Subcutaneous adipose tissue (tissue), 4 donors: ENCODE results near the gene CRNN. TPM values are rescaled to one million over a fixed set of nuclear protein-coding genes. Genes with fewer than 3 reads are reported as not detected.

Experiments used
- CTCF ChIP-seq: fragments of 450-650 bp; IDR thresholded peaks from one replicate; pipeline ENCODE4 v1.5.1; 2016; ENCODE audit warnings: low read depth, mild to moderate bottlenecking, control low read depth, antibody characterized with exemption, moderate library complexity
- total RNA-seq, 4 donors: library from RNA; depleted of rRNA; stranded (reverse); fragments of >200 nt; gene quantifications; one replicate each; pipeline ENCODE4 v1.1.0, GENCODE V29; 2016

CRNN gene
- total RNA-seq, 4 donors from 2014 or later = not detected

DNA sequence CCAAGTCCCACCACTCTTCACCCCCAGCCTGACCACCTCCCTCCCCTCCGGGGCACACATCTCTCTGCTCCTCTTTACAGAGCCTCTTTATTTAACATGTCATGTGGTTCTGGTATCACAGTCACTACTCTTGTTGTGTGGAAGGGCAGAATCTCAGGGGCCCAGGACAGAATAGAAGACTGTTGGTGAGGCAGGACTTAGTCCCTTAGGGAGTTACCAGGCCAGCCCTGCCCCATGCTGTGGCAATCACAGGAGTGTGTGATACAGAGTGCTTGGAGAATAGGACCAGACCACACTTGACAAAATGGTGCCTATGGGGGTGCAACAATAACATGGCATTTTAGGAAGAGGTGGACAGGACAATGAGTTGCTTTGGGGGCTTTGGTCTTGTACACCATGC lies 43.0 kb upstream of the CRNN start:
- TF ChIP-seq CTCF = no peak

GRCh38 chr1:152451254-152451653 lies 37.2 kb upstream of the CRNN start:
- no peak for TF ChIP-seq CTCF

DNA sequence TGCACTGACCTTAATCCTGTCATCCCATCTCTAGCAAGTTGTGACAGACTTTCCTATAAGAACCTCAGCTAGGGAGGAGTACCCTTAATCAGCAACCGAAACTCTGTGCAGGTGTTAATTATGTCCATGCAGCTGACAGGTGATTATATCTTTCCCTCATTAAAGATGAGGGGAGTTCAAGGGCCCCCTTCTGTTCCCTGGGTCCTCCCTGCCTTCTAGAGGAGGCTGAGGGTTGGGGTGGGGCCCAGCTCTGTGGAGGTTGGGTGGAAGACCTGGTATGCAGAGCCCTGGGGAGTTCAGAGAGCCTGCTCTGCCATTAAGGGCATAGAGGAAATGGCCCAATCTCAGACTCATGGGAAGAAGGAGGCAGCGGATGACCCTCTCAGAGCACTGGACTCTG lies 35.6 kb upstream of the CRNN start:
- TF ChIP-seq CTCF = no peak

- no peak for TF ChIP-seq CTCF
Observed at GRCh38 chr1:152448496-152448895, 34.4 kb upstream of the CRNN start.

DNA sequence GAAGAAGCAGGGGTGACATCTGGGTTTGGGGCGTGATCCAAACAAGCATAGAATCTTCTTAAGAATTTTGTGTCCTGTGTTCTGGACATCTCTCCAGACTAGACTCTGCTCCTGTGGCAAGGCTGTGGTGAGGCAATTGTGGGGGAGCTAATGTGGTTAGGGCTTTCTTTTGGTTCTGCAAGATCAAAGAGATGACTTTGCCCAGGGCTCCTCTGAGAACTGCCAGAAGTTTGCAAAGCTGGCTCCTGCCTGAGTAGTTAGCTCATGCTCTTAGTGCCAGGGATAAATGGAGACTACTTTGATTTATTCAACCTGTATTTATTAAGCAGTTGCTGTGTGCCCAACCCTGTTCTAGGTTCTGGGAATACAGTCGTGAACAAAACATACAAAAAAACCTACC lies 34.0 kb upstream of the CRNN start:
- TF ChIP-seq CTCF = no peak

- no peak for TF ChIP-seq CTCF
Observed at GRCh38 chr1:152447484-152447883, 33.4 kb upstream of the CRNN start.

DNA sequence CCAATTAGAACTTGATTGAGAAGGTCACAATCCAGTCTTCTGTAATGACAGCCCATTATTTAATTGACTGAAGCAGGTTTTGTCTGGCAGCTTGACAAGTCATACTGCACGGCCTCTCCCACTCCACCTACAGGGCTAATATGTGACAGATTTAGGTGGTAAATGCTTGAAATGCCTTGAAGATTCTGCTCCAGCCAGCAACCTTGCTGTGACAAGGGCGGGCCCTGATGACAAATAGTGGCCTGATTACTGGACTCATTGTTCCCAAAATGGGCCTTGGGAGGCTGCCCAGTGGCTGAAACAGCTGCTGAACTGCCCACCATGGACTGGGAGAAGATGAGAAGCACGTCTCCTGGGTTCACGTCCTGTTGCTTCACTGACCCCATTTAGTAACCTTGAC lies 30.0 kb upstream of the CRNN start:
- no peak for TF ChIP-seq CTCF

- TF ChIP-seq CTCF = no peak
Observed at GRCh38 chr1:152442765-152443164, 28.7 kb upstream of the CRNN start.
